OCI-LY3 (cell line): Measurements from ENCODE around the gene LRRC63.

Experiments
- H2AFZ ChIP-seq: fragments of 200-600, 300-600 bp; shearing (Covaris generic); 2 replicates; pipeline ENCODE4 v1.6.0; 2014; ENCODE audit warnings: antibody characterized with exemption, low read depth, low read length
- H3K27ac ChIP-seq: fragments of 200-600, 300-600 bp; sonication (generic); 2 replicates; pipeline ENCODE4 v1.5.1; 2014; ENCODE audit warnings: mild to moderate bottlenecking, low read length, moderate library complexity, mixed read lengths
- H3K27me3 ChIP-seq: fragments of 200-600, 300-600 bp; sonication (generic); 2 replicates; pipeline ENCODE4 v1.6.1; 2014; ENCODE audit warnings: low read depth, low read length, mixed read lengths
- H3K36me3 ChIP-seq: fragments of 200-600, 300-600 bp; sonication (generic); replicated peaks from 2 replicates; pipeline ENCODE3; 2014; ENCODE audit warnings: low read depth, low read length, mixed read lengths
- H3K4me1 ChIP-seq: fragments of 300-600, 200-600 bp; sonication (generic); 2 replicates; pipeline ENCODE4 v1.6.1; 2014; ENCODE audit warnings: low read length, mixed read lengths
- H3K4me2 ChIP-seq: fragments of 200-600, 300-600 bp; sonication (generic); 2 replicates; pipeline ENCODE4 v1.6.1; 2014; ENCODE audit warnings: low read length, mixed read lengths
- H3K4me3 ChIP-seq: fragments of 300-600, 200-600 bp; sonication (generic); 2 replicates; pipeline ENCODE4 v1.5.1; 2014; ENCODE audit warnings: antibody characterized with exemption, mild to moderate bottlenecking, low read length, moderate library complexity
- H3K79me2 ChIP-seq: fragments of 300-600, 200-600 bp; shearing (Covaris generic); 2 replicates; pipeline ENCODE4 v1.6.1; 2014; ENCODE audit warnings: mild to moderate bottlenecking, low read length, mixed read lengths
- H3K9ac ChIP-seq: fragments of 300-600, 200-600 bp; shearing (Covaris generic); 2 replicates; pipeline ENCODE4 v1.6.0; 2014; ENCODE audit warnings: mild to moderate bottlenecking, low read length, moderate library complexity
- H3K9me3 ChIP-seq: fragments of 200-600, 300-600 bp; shearing (Covaris generic); 2 replicates; pipeline ENCODE4 v1.6.1; 2014; ENCODE audit warnings: low read length, mixed read lengths; ENCODE audit not compliant: insufficient read depth
- H4K20me1 ChIP-seq: fragments of 200-600, 300-600 bp; sonication (generic); 2 replicates; pipeline ENCODE4 v1.6.1; 2016; ENCODE audit warnings: low read length, mixed read lengths; ENCODE audit not compliant: insufficient read depth
- EZH2phosphoT487 ChIP-seq: fragments of 200-600 bp; shearing (Covaris generic); IDR thresholded peaks from 2 replicates; pipeline ENCODE4 v1.6.1; 2018; ENCODE audit warnings: antibody characterized with exemption, mixed run types, low read depth
- TF ChIP-seq, protein P1 (sequence below): fragments of 200-600, 300-600 bp; sonication (generic); IDR thresholded peaks from 2 replicates; pipeline ENCODE4 v1.5.1; 2014; ENCODE audit warnings: antibody characterized with exemption, low read length, low read depth

The LRRC63 gene

GRCh38 chr13:46178821-46179220 lies 32.9 kb upstream of the LRRC63 start:
- Histone ChIP-seq H3K4me3 (peak overlapping the region; percentile 91), H3K9ac (peak overlapping the region; percentile 99), H3K9me3 (no peaks in the 10 kb centered on the region), H3K4me2 (peak overlapping the region; percentile 95), H3K27ac (peak overlapping the region; percentile 95), H4K20me1 (peaks cover 66% of the 10 kb centered on the region), H2AFZ (no peak overlapping the region), H3K27me3 (no peaks in the 10 kb centered on the region), H3K79me2 (peaks cover 97% of the 10 kb centered on the region), H3K36me3 (peaks cover 68% of the 10 kb centered on the region), H3K4me1 (peaks cover 55% of the 10 kb centered on the region)
- TF ChIP-seq EZH2phosphoT487, result no peak
- TF ChIP-seq, protein P1, sequence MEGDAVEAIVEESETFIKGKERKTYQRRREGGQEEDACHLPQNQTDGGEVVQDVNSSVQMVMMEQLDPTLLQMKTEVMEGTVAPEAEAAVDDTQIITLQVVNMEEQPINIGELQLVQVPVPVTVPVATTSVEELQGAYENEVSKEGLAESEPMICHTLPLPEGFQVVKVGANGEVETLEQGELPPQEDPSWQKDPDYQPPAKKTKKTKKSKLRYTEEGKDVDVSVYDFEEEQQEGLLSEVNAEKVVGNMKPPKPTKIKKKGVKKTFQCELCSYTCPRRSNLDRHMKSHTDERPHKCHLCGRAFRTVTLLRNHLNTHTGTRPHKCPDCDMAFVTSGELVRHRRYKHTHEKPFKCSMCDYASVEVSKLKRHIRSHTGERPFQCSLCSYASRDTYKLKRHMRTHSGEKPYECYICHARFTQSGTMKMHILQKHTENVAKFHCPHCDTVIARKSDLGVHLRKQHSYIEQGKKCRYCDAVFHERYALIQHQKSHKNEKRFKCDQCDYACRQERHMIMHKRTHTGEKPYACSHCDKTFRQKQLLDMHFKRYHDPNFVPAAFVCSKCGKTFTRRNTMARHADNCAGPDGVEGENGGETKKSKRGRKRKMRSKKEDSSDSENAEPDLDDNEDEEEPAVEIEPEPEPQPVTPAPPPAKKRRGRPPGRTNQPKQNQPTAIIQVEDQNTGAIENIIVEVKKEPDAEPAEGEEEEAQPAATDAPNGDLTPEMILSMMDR, result no peak

DNA sequence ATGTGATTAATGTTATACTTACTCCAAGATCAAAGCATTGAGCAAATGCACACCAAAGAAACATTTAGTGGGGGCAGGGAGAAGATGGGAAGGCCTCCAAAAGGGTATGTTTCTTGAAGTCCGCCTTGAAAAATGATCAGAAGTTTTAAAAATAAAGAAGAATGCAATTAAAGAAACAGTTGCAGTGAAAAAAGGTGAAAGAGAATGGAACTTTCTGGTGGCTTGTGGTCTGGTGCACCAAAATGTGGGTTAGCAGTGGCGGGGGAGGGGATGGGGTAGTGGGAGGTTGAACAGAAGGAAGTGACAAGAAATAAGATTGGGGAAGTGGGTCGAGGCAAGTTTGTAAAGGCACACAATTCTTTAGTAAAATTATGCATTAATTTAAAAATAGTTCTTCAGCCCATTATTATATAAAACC lies 32.2 kb upstream of the LRRC63 start:
- Histone ChIP-seq H3K27ac (peak overlapping the region; percentile 95), H3K4me1 (peaks cover 54% of the 10 kb centered on the region), H3K4me2 (peak overlapping the region; percentile 95), H2AFZ (no peak overlapping the region), H3K9ac (peak overlapping the region; percentile 99), H3K4me3 (peak overlapping the region; percentile 91), H3K9me3 (no peaks in the 10 kb centered on the region), H3K27me3 (no peaks in the 10 kb centered on the region), H3K36me3 (peaks cover 62% of the 10 kb centered on the region), H3K79me2 (peaks cover 97% of the 10 kb centered on the region), H4K20me1 (peaks cover 60% of the 10 kb centered on the region)
- TF ChIP-seq, protein P1, result no peak
- no peak for TF ChIP-seq EZH2phosphoT487

DNA sequence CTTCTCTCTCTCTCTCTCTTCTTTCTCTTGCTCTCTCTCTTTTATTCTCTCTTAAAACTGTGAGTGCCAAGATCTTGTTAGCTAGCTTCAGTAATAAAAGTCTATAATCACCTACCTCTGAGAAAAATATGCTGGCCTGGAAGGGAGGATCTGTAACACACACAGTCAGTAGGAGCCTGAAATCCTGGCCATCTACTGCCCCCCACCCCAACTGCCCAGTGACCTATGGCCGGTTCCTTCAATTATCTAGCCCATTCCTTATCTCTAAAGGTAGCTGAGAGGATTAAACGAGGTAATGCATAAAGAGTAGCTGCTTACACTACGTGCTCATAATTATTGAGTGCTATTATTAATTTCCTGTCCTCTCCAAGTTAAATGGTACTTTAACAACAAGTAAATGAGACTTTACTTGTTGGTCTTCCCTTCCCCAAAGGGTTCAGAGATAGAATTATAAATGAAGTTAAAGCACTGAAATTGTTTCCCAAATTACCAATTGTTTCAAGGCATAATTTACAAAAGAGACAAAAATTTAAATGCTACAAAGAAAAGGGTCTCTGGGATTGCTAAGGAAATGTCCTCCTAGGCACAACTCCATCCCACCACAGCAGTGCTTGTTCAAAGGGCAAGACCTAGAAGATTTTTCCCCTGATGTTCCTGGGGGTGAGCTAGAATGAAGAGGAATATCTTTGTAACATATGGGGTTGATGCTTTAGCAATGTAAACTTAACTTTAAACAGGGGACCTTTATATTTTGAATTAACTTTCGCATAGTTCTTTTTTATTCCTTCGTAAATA lies 31.6 kb upstream of the LRRC63 start:
- Histone ChIP-seq H3K4me3 (peak overlapping the region; percentile 91), H3K9ac (peak overlapping the region; percentile 99), H3K9me3 (no peaks in the 10 kb centered on the region), H4K20me1 (peaks cover 53% of the 10 kb centered on the region), H3K79me2 (peaks cover 97% of the 10 kb centered on the region), H3K4me1 (peaks cover 54% of the 10 kb centered on the region), H3K27ac (peak overlapping the region; percentile 95), H3K4me2 (peak overlapping the region; percentile 58), H2AFZ (no peak overlapping the region), H3K27me3 (no peaks in the 10 kb centered on the region), H3K36me3 (peaks cover 58% of the 10 kb centered on the region)
- TF ChIP-seq, protein P1, result no peak
- TF ChIP-seq EZH2phosphoT487, result no peak

DNA sequence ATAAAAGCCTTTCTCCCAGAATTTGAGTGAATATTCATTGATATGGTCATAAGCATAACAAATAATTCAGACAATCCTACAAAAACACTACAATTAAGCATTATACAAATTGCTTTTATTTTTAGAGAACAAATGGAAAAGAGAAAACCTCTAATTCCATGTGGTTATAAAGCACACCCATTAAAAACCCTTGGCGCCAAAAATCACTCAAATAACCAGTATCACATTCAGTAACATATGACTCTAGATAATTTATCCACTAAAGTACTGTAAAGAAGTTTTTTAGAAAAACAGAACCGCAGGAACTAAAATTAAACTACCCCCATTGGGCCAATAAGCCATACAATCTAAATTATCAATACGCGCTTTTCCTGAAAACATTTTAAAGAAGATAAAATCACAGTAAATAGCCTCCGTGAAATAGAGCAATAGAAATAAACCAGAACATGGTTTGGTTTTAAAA lies 30.3 kb upstream of the LRRC63 start:
- peaks cover 45% of the 10 kb centered on the region for H3K4me1 ChIP-seq
- peak overlapping the region; percentile 58 for H3K4me2 ChIP-seq
- H3K9me3 ChIP-seq, result no peaks in the 10 kb centered on the region
- no peak overlapping the region for H2AFZ ChIP-seq
- peaks cover 40% of the 10 kb centered on the region for H4K20me1 ChIP-seq
- peak overlapping the region; percentile 99 for H3K9ac ChIP-seq
- H3K27ac ChIP-seq, result peak overlapping the region; percentile 95
- no peak for TF ChIP-seq EZH2phosphoT487
- TF ChIP-seq, protein P1, result no peak
- peaks cover 89% of the 10 kb centered on the region for H3K79me2 ChIP-seq
- no peaks in the 10 kb centered on the region for H3K27me3 ChIP-seq
- peak overlapping the region; percentile 91 for H3K4me3 ChIP-seq
- peaks cover 46% of the 10 kb centered on the region for H3K36me3 ChIP-seq
